Fibroblast of skin of right biceps (primary cell): ENCODE results near the gene CBLN1.

Experiments used
- DNase-seq: peaks from one replicate; pipeline ENCODE4 v3.0.0-alpha.2; 2013

The CBLN1 gene

GRCh38 chr16:49281480-49281842 lies at the start of gene CBLN1:
Gene CBLN1, minus strand, starts transcription at chr16:49281838. Its CDS starts 373 bp downstream, at chr16:49281465.
- no peak for DNase-seq

DNA sequence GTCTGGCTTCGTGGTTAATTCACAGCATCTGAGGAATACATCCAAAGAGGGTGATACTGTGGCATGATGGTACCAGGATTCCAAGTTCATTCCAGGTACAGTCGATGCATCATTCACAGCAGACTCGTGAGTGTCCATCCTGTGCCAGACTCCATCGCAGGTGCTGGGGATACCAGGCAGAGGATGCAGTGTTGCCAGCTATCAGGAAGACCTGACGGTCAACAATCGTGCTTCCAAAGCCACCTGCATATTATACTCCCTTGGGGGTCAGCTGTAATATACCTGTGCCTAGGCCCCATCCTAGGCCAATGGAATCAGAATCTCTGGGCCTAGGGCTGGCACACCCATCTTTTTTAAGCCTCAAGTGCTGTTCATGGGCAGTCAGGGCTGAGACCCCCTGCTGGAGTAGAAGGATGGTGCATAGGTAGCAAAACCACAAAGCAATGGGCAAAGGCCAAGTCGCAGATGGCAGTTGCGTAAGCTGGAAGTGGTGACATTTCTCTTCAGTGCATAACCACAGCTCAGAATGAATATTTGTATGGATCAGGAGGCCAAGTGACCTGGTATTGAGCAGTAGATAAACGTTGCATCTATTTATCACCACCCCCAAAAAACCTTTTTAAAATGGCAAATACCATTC lies 49.0 kb upstream of the CBLN1 start:
- no peak for DNase-seq

DNA sequence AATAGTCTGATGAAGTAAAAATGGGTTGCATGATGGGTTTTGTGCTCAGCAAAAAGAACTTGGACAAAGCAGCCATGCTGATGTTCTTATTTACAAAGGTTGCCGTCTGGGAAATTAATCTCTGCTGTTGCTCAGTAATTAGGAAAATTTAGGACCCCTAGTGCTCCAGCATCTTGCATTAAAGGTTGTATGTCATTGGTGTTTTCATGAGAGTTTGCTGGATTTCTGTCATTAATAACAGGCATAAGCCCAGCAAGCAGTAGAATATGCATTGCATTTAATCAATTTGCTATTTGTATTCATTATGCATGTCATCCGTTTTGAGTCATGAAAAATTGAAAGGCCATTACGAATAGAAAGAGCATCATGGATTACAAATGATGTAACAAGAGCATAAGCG lies 46.7 kb upstream of the CBLN1 start:
- no peak for DNase-seq

DNA sequence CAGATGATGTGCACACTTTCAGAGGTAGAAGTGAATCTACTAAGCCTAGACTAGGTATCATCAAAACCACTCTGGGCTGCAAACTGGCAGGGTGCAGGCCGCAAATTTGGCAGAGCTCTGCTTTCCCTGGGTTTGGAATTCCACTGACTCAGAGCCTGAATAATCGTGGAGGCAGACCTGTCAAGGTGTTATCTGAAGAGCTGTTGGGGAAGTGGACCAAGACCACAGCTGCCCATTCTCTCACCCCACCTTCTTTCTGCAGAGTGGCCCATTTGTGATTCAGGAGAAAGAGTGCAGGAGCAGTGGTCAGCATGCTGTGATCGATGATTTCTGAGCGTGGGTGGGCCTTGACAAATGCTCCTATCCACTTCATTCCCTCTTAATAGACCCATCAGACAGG lies 45.8 kb upstream of the CBLN1 start:
- no peak for DNase-seq

GRCh38 chr16:49324703-49325102 lies 43.1 kb upstream of the CBLN1 start:
- DNase-seq = no peak

DNA sequence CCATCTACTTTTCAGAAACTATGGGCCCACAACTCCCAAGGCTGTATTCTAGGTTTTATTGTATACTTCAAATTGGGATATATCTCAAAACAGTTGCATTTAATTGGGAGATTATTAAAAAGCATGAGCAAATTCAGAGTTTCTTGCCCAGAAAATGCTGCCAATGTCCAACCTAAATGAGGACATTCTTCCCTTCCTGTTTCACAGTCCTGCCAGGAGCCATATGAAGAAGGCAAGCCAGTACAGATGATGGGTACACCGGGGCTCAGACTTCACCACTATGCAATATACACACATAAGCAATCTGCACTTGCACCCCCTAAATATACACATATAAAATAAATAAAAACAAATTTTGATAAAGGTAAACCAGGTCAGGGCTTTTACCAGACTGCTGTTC lies 34.0 kb upstream of the CBLN1 start:
- no peak for DNase-seq

DNA sequence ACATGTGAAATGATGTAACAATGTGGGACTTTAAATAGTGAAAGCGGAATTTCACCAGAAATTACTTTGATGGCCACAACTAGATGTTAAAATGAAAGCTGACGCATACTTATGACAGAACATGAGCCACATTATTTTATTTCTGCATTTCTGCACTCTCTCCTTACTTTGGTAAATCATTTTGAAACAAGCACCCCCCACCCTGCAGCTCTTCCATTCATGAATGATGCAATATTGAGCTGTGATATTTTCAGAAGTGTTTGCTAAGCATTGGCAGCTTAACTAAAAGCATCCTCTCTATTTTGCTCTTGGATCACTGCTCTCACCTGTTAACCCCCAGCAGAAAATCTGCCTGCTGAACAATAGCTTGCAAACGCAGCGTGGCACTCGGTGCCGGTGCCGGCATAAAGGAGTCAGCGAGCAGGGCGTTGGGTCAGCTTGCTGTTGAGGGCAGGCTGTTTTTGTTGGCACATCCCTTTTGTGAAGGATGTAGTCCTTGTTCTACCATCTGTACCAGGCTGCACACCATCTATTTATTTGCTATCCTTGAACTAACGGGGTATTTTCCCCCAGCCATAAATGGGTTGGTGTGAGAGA lies 30.8 kb upstream of the CBLN1 start:
- DNase-seq = no peak

GRCh38 chr16:49311823-49312222 lies 30.2 kb upstream of the CBLN1 start:
- DNase-seq = no peak

DNA sequence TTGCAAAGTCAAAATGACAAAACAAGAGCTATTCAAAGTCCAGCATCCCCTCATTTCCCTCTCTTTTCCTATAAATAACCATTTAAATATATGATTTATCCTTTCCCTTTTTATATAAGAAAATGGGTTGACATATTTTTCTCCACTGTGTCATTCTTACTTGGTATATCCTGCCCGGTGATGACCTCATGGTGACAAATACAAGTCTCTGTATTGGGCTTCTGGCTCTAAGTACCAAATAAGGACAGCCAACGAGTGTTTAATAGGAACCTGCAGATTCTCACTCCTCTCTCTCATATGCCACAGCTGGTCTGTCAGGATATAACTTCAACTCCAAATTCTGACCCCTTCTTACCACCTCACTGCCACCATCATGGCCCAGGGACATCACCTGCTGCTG lies 25.5 kb upstream of the CBLN1 start:
- DNase-seq = no peak

DNA sequence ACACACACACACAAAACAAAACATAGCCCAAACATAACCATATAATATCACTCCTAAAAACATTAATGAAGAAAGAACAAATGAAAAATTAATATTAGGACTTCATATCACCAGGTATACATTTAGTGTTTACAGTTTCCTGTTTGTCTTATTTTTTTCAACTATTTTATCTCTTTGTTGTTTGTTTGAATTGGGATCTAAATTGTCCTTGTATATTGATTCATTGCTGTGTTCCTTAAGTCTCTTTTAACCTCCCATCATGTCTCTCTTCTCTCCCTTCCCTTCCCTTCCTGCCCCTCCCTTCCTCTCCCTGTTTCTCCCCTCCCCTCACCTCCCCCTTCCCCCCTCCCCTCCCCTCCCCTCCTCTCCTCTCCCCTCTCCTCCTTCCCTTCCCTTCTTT lies 23.8 kb upstream of the CBLN1 start:
- DNase-seq = no peak

GRCh38 chr16:49292413-49292812 lies 10.8 kb upstream of the CBLN1 start:
- no peak for DNase-seq

GRCh38 chr16:49287572-49287971 lies 5.9 kb upstream of the CBLN1 start:
- no peak for DNase-seq

DNA sequence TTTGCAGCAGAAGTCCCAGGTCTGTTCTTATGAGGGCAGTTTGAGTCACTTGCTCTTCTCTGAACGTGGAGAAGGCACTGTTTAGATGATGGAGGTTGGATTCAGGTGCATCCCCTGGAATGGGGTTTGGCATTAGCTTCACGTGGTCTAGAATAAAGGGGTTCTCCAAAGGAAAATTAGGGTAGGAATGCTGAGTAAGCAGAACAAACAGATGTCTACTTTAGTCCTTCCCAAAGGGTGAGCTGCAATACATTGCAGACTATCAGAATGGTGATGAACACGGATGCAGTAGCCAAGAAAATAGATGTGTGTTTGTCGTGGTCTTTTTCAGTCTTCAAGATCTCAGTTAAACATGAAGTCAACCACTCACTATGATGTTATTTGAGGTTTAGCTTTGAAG lies 3.3 kb upstream of the CBLN1 start:
- no peak for DNase-seq

- DNase-seq = no peak
Observed at GRCh38 chr16:49283376-49284049, 1.9 kb upstream of the CBLN1 start.

DNA sequence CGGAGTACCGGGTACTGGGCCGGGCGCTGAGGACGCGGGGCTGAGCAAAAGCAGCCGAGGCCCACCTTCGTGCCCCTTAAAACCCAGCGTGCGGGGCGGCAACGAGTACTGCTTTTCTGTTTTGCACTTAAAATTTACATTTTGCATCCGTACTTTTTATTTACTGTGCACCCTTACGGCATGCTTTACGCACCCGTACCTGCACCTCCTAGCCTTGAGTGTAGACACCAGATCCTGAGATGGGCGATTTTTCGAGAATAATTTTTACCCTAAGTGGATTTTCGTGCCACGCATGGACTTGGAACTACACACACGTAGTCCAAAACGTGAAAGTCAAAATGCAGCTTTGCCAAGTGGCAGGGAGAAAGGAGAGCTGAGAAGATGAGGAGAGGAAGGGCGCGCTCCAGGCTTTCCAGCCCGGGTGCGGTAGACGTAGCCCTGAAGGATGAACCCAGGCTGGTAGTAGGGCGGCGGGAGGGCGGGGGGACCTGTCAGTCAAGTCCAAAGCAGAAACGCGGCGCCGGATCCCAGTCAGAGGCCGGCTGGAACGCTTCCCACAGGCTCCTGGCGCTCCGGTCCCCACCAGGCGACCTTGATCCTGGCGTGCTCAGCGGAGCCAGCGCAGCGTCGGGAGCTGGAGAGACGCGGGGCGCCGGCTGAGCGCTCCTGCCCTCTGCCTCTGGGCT lies 1.2 kb upstream of the CBLN1 start:
- no peak for DNase-seq

GRCh38 chr16:49281843-49282642 lies 405 bp upstream of the CBLN1 start:
- peak; percentile 77 for DNase-seq

DNA sequence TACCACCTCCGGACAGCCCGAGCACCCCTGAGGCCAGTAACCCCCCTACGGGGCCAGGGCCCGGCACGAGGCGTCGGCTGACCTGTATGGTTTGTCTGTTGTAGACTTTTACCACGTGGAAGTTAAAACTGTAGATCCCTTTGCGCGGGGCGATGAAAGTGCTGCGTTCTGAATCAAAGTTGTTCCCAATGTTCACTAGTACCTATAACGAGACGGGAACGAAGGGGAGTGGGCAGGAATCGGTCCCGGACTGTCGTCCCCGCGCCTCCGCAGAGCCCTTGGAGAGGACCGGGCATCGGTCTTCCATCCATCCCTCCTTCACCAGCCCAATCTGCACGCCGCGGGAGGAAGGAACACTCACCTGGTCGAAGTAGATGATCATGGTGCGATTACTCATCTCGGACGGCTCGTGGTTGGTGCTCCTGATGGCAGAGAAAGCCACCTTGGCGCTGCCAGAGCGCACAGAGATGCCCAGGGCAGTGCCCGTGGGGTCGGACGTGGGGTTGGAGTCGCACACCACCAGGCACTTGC lies 732 bp downstream of the CBLN1 start:
- no peak for DNase-seq

DNA sequence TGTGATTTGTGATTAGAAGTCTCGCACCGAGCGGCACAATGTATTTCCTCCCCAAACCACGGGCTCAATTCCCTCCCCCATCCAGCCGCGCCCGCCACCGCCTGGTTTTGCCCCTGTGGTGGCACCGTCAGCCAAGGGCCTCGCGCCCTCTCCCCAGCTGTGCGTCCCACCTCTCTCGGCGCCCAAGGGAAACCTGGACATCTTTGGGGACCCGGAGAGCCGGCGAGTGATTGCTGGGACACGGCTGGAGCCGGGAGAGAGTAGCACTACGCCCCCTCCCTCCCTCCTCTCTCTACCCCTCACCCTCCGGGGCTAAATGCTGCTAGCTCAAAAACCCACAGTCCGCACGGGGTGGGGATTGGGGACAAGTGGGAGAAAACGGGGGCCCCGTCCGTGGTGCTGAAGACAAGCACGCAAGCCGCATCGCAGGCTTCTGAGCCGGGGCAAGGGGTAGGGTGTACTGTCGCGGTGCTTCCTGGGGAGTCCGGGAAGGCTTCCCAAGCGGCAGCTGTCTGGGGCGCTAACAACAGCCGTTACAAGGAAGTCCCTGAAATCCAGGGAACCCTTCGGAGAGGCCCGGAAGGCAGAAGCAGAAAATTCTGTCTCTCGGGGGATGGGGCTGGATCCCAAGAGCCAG lies 1.4 kb downstream of the CBLN1 start:
- DNase-seq = peak; percentile 2

DNA sequence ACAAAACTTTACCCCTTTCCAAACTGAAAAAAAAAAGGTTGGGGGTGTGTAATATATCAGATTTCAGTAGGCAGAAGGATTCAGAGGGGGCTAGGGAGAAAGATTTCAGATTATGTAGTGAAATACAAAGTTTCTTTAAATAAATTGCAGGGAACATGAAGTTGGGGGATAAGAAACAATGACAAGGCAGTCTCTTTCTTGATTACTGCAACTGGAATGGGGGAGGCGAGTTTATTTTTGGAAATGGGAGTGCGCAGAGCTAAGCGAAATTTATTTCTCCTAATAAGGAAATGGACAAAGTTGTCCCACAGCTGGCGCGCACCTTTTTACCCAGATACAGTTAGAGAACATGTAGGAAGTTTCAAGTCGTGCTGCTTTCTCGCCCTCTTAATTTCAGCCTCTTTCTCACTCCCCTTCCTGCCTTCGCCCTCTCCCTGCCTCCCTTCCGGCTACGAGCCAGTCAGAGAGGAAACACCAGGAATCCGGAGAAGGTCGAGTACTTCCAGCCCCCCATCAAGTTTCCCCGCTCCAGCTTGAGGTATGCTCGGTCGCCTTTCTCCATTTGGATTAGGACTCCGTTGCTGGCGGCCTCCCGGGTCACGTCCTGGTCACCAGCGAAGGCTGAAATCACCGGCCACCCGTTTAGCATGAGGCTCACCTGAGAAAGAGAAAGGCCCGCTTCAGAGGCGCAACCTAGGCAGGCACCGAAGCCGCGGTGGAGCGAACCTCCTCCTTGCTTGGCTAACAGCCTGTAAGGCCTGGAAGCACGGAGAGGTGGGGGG lies 2.5 kb downstream of the CBLN1 start:
- DNase-seq = no peak

DNA sequence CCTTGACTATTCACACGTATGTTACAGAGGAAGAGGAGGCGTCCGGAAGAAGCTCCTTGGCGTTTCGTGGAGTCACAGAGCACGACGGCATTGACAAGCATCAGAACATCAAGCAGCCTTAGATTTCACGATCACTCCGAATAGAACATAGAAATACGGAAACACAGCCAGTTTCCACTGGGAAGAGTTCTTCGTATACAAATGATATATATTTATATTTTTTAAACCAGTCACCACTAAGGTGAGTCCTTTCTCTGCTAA lies 3.1 kb downstream of the CBLN1 start:
- no peak for DNase-seq

GRCh38 chr16:49277766-49278566 lies 3.7 kb downstream of the CBLN1 start:
- DNase-seq = no peak
